ENCODE results near the gene VAT1. TPM values are rescaled to one million over a fixed set of nuclear protein-coding genes. Genes with fewer than 3 reads are reported as not detected.

VAT1 gene
- total and polyA plus RNA-seq, 9 of the 15 experiments (the other 6 are each of a cell fraction or from before 2014, with no cell fraction given): 29.4 to 153 (median 66.7) TPM

DNA sequence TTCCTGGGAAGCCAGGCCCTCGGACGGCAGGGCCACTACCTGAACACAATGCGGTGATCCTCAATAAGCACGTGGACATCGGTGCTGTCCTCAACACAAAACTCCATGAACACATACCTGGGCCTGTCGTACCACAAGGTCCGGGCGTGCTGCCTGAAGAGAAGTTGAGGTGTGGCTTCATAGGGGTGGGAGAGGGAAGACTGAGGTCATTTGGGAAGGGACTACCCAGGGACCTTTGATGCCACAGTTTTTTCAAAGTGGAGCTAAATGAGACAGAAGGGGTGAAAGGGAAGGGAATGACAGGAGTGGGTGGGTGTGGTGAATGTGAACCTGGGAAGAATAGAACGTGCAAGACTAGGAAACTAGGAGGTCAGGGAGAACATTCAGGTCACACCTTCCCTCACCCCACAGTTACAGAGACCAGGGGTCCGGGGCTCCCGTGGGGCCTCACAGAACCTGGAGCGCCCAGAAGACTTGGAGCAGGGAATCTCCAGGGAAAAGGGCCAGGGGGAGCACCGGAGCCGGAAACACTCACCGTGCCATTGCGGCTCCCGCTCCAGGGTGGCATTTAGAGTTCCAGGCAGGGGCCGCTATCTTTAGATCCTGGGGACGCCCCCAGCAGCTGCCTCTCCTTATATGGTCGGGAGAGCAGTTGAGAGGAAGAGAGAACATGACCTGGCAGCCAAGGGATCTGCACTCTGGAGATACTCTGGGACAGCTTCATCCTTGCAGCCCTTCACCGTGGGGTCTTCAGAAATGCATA is 42.5 kb downstream of the VAT1 start, which contains the start of gene PTGES3L (continued):
- no peak for TF ChIP-seq BCLAF1 (IDR thresholded peaks at IDR 0.05; ENCODE audit: borderline replicate concordance in 1 of 2, control insufficient read depth in 1 of 2, low read depth in 2 of 2, low read length in 1 of 2)
- no peak for TF ChIP-seq ZNF239 (CRISPR knock-in tag; IDR thresholded peaks at IDR 0.05)
- TF ChIP-seq, protein P1, sequence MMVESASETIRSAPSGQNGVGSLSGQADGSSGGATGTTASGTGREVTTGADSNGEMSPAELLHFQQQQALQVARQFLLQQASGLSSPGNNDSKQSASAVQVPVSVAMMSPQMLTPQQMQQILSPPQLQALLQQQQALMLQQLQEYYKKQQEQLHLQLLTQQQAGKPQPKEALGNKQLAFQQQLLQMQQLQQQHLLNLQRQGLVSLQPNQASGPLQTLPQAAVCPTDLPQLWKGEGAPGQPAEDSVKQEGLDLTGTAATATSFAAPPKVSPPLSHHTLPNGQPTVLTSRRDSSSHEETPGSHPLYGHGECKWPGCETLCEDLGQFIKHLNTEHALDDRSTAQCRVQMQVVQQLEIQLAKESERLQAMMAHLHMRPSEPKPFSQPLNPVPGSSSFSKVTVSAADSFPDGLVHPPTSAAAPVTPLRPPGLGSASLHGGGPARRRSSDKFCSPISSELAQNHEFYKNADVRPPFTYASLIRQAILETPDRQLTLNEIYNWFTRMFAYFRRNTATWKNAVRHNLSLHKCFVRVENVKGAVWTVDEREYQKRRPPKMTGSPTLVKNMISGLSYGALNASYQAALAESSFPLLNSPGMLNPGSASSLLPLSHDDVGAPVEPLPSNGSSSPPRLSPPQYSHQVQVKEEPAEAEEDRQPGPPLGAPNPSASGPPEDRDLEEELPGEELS (CRISPR knock-in tag; IDR thresholded peaks at IDR 0.05; ENCODE audit: borderline replicate concordance): no peak
- no peak for TF ChIP-seq WHSC1 (IDR thresholded peaks at IDR 0.05; ENCODE audit: low read length)
- peak; percentile 62 for TF ChIP-seq RBFOX2 (IDR thresholded peaks at IDR 0.05; ENCODE audit: low read depth, low read length)
- TF ChIP-seq, protein P2, sequence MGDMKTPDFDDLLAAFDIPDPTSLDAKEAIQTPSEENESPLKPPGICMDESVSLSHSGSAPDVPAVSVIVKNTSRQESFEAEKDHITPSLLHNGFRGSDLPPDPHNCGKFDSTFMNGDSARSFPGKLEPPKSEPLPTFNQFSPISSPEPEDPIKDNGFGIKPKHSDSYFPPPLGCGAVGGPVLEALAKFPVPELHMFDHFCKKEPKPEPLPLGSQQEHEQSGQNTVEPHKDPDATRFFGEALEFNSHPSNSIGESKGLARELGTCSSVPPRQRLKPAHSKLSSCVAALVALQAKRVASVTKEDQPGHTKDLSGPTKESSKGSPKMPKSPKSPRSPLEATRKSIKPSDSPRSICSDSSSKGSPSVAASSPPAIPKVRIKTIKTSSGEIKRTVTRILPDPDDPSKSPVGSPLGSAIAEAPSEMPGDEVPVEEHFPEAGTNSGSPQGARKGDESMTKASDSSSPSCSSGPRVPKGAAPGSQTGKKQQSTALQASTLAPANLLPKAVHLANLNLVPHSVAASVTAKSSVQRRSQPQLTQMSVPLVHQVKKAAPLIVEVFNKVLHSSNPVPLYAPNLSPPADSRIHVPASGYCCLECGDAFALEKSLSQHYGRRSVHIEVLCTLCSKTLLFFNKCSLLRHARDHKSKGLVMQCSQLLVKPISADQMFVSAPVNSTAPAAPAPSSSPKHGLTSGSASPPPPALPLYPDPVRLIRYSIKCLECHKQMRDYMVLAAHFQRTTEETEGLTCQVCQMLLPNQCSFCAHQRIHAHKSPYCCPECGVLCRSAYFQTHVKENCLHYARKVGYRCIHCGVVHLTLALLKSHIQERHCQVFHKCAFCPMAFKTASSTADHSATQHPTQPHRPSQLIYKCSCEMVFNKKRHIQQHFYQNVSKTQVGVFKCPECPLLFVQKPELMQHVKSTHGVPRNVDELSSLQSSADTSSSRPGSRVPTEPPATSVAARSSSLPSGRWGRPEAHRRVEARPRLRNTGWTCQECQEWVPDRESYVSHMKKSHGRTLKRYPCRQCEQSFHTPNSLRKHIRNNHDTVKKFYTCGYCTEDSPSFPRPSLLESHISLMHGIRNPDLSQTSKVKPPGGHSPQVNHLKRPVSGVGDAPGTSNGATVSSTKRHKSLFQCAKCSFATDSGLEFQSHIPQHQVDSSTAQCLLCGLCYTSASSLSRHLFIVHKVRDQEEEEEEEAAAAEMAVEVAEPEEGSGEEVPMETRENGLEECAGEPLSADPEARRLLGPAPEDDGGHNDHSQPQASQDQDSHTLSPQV (IDR thresholded peaks at IDR 0.05): peak; percentile 91
- TF ChIP-seq CREM (IDR thresholded peaks at IDR 0.05; ENCODE audit: low read depth): 0 out of 2 replicates have a peak, but pooled peaks have one; percentile 7
- TF ChIP-seq, protein P3, sequence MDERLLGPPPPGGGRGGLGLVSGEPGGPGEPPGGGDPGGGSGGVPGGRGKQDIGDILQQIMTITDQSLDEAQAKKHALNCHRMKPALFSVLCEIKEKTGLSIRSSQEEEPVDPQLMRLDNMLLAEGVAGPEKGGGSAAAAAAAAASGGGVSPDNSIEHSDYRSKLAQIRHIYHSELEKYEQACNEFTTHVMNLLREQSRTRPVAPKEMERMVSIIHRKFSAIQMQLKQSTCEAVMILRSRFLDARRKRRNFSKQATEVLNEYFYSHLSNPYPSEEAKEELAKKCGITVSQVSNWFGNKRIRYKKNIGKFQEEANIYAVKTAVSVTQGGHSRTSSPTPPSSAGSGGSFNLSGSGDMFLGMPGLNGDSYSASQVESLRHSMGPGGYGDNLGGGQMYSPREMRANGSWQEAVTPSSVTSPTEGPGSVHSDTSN (CRISPR knock-in tag; IDR thresholded peaks at IDR 0.05; ENCODE audit: low read depth): no peak
- TF ChIP-seq, protein P3 (tag; conservative IDR thresholded peaks at IDR 0.05; ENCODE audit: low read depth): no peak
- no peak for TF ChIP-seq MAZ (CRISPR knock-in tag; conservative IDR thresholded peaks at IDR 0.05 in 1 of 2, IDR thresholded peaks at IDR 0.05 in 1 of 2)
- no peak for TF ChIP-seq PTTG1 (tag; IDR thresholded peaks at IDR 0.05; ENCODE audit: low read depth)
- TF ChIP-seq KLF13 (tag; IDR thresholded peaks at IDR 0.05; ENCODE audit: borderline replicate concordance, low read depth): no peak
- TF ChIP-seq SUPT5H (IDR thresholded peaks at IDR 0.05): peak; percentile 33
- TF ChIP-seq ZNF23 (CRISPR knock-in tag; IDR thresholded peaks at IDR 0.05): no peak
- TF ChIP-seq NFRKB (IDR thresholded peaks at IDR 0.05; ENCODE audit: low read depth): peak; percentile 31; the same call in 1 of the 2 replicates

All from K562 (cell line).